Urinary bladder (tissue), 4 donors: ENCODE measurements around the gene RHBDL1. TPM values are rescaled to one million over a fixed set of nuclear protein-coding genes. Genes with fewer than 3 reads are reported as not detected.

ENCODE experiments used
- DNase-seq: peaks from one replicate; pipeline ENCODE4 v3.0.0-alpha.2; 2015; ENCODE audit errors: extremely low spot score
- H3K27ac ChIP-seq: one replicate; pipeline ENCODE4 v1.5.1; 2013; ENCODE audit warnings: low read depth, mild to moderate bottlenecking, moderate library complexity
- H3K36me3 ChIP-seq: one replicate; pipeline ENCODE4 v1.6.1; 2013; ENCODE audit warnings: mild to moderate bottlenecking, moderate library complexity; ENCODE audit not compliant: insufficient read depth
- H3K4me1 ChIP-seq: one replicate; pipeline ENCODE4 v1.6.1; 2013; ENCODE audit warnings: mild to moderate bottlenecking, moderate library complexity; ENCODE audit not compliant: insufficient read depth
- H3K4me3 ChIP-seq: one replicate; pipeline ENCODE4 v1.5.1; 2013; ENCODE audit warnings: low read depth, low read length
- WGBS: extraction: QIAGEN DNeasy Blood & Tissue Kit; methylation state at CpG from one replicate; pipeline ENCODE4 v1.1.7; 2013; 5-methylcytosine and 5-hydroxymethylcytosine counted together
- polyA plus RNA-seq: library from polyadenylated mRNA; stranded (reverse); fragments of 200-250 nt; gene quantifications from one replicate; pipeline ENCODE4 v1.2.3, GENCODE V29; 2013
- total RNA-seq: library from RNA; depleted of rRNA; stranded (reverse); fragments of >200 nt; gene quantifications from one replicate; pipeline ENCODE4 v1.2.3, GENCODE V29; 2014
- donor health status: healthy with polysubstance abuse.
- donor health status: healthy.

Gene RHBDL1
- total and polyA plus RNA-seq, 2 donors: 0.95 to 1.3 TPM

DNA sequence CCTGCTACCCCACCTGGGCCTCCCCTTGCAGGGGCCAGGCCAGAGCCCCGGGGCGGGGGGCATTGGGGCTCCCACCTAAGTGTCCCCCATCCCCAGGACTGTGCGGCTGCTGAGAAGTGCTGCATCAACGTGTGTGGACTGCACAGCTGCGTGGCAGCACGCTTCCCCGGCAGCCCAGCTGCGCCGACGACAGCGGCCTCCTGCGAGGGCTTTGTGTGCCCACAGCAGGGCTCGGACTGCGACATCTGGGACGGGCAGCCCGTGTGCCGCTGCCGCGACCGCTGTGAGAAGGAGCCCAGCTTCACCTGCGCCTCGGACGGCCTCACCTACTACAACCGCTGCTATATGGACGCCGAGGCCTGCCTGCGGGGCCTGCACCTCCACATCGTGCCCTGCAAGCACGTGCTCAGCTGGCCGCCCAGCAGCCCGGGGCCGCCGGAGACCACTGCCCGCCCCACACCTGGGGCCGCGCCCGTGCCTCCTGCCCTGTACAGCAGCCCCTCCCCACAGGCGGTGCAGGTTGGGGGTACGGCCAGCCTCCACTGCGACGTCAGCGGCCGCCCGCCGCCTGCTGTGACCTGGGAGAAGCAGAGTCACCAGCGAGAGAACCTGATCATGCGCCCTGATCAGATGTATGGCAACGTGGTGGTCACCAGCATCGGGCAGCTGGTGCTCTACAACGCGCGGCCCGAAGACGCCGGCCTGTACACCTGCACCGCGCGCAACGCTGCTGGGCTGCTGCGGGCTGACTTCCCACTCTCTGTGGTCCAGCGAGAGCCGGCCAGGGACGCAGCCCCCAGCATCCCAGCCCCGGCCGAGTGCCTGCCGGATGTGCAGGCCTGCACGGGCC lies 42.8 kb upstream of the RHBDL1 start:
- Histone ChIP-seq H3K27ac (no peak overlapping the region), H3K4me3 (no peak overlapping the region), H3K36me3 (no peaks in the 10 kb centered on the region), H3K4me1 (no peaks in the 10 kb centered on the region)
- WGBS: 94% methylated on average over 67 of the region's 67 CpGs
- no peak for DNase-seq

DNA sequence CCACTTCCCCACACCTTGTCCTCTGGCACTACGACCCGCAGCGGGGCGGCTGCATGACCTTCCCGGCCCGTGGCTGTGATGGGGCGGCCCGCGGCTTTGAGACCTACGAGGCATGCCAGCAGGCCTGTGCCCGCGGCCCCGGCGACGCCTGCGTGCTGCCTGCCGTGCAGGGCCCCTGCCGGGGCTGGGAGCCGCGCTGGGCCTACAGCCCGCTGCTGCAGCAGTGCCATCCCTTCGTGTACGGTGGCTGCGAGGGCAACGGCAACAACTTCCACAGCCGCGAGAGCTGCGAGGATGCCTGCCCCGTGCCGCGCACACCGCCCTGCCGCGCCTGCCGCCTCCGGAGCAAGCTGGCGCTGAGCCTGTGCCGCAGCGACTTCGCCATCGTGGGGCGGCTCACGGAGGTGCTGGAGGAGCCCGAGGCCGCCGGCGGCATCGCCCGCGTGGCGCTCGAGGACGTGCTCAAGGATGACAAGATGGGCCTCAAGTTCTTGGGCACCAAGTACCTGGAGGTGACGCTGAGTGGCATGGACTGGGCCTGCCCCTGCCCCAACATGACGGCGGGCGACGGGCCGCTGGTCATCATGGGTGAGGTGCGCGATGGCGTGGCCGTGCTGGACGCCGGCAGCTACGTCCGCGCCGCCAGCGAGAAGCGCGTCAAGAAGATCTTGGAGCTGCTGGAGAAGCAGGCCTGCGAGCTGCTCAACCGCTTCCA lies 42.0 kb upstream of the RHBDL1 start:
- no peaks in the 10 kb centered on the region for H3K4me1 ChIP-seq
- H3K4me3 ChIP-seq: no peak overlapping the region
- no peaks in the 10 kb centered on the region for H3K36me3 ChIP-seq
- H3K27ac ChIP-seq: no peak overlapping the region
- 97% methylated on average over 74 of the region's 74 CpGs for WGBS
- no peak for DNase-seq

DNA sequence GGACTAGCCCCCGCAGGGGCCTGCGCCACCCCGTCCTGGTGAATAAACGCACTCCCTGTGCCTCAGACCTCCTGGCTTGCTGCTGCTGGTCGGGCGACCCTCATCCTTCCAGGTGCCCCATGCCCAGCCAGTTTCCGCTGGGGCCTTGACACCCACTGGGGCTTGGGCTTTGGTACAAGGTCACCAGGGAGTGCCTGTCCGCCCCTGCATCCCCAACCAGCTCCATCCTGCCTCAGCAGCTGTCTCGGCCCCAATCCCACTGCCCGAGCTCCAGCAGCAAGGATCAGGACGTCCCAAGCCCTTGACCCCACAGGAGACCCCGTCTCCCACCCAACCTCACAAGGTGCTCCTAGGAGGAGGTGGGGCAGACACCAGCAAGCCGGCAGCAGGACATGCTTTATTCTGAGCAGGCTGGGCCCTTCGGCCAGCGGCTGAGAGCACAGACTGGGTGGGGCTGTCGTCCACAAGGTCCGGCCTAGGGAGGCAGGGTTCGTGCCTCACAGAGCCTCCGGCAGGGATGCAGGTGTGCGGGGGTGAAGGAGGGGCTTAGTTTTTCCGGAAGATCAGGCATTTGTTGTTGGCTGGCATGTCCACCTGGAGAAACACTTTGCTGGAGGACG lies 41.3 kb upstream of the RHBDL1 start:
- no peaks in the 10 kb centered on the region for H3K4me1 ChIP-seq
- WGBS: 91% methylated on average over 22 of the region's 22 CpGs

DNA sequence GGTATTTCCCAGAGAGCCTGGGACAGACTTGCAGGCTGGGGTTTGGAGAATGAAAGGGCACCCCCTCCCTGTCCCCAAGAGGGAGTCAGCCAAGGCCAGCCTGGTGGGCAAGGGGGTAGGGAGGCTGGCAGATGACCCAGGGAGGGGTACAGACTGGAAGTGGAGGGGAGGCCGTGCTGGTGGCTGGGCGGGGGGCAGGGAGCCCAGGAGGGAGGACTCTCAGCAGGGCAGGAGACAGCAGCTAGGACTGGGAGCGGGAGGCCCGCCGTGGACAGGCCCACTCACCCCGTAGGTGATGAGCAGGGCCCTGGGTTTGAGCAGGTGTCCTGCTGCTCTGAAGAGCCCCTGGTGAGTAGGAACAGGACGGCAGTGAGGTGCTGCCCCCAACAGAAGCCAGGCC lies 40.5 kb upstream of the RHBDL1 start:
- WGBS: 79% methylated on average over 7 of the region's 7 CpGs
- H3K4me3 ChIP-seq: no peak overlapping the region
- DNase-seq: no peak
- H3K27ac ChIP-seq: no peak overlapping the region
- no peaks in the 10 kb centered on the region for H3K4me1 ChIP-seq
- no peaks in the 10 kb centered on the region for H3K36me3 ChIP-seq

More for the DNA sequence above, 41.3 kb upstream of the RHBDL1 start:
- Histone ChIP-seq H3K27ac (no peak overlapping the region), H3K36me3 (no peaks in the 10 kb centered on the region), H3K4me3 (no peak overlapping the region)
- no peak for DNase-seq

DNA sequence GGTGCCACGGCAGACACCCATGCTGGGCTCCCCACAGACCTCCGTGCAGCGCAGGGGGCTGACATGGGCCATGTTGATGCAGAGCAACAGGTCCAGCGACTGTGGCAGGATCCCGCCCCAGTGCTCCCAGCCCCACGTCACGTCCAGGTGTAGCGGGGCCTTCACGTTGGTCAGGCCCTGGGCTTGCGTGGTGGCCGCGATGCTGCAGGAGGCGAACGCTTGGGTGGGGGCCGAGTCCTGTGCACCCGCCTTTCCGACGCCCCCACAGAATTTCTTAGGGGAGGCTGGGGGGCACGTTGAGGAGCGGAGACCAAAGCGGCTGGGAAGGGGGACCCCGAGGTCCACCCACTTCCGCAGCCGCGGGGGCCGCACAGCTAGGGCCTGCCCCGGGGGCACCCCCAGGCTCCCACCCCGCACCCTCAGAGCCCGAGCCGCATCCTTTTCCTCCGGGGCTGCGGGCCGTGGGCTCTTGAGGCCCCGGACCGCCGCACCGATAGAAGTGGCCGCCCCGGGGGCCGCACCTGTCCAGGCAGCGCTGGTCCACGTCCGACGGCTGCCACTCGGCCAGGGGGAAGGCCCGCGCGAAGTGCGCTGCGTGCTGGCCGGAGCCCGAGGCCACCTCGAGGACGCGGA lies 39.8 kb upstream of the RHBDL1 start:
- no peak for DNase-seq
- no peaks in the 10 kb centered on the region for H3K4me1 ChIP-seq
- H3K4me3 ChIP-seq: peak overlapping the region; percentile 89
- 4% methylated on average over 55 of the region's 55 CpGs for WGBS
- peak overlapping the region; percentile 30 for H3K27ac ChIP-seq
- no peaks in the 10 kb centered on the region for H3K36me3 ChIP-seq

DNA sequence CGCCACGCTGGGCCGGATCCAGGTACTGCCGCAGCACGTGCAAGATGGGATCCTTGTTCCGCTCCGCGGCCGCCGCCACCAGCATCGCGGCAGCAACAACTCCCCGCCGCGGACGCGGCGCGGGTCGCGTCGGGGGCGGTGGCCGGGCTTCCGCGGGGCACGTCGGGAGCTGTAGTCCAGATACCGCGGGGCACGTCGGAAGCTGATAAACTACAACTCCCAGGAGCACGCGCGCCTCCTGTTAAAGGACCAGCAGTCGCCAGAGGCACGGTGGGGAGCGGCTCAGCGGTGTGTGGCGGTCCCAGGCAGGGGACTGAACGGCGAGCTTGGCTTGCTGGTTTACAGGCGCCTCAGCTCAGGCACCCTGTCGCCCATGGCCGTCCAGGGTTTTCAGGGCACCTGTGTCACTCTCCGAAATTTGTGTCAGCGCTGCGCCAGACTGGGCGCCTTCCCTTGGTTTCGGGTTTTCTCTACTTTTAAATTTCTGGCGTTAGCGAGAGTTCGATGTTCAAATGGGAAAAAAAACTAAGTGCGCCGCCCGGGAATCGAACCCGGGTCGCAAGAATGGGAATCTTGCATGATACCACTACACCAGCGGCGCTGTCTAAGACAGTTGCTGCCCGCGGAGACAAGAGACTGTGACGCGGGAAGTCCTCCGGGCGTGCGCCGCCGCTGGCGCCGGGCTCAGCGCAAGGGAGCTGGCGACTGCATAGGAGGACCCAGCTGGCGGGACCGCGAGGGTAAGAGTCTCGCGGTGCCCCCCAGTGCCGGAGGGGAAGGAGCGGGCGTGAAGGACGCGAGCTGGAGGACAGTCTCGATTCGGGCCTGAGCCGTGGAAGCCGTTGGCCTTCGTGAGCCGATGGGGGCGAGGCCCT lies 39.0 kb upstream of the RHBDL1 start, which contains the start of gene METTL26:
METTL26 (minus strand) TSS at position 100 of the 875 bp plus-strand sequence; CDS start at position 85, 15 bp downstream.
- H3K4me1 ChIP-seq: peaks cover 3% of the 10 kb centered on the region
- H3K36me3 ChIP-seq: no peaks in the 10 kb centered on the region
- H3K27ac ChIP-seq: peak within 1 kb of the TSS; percentile 93
- peak within 1 kb of the TSS; percentile 89 for H3K4me3 ChIP-seq
- under 1% methylated on average over 91 of the region's 91 CpGs for WGBS
- DNase-seq: peak; percentile 83

DNA sequence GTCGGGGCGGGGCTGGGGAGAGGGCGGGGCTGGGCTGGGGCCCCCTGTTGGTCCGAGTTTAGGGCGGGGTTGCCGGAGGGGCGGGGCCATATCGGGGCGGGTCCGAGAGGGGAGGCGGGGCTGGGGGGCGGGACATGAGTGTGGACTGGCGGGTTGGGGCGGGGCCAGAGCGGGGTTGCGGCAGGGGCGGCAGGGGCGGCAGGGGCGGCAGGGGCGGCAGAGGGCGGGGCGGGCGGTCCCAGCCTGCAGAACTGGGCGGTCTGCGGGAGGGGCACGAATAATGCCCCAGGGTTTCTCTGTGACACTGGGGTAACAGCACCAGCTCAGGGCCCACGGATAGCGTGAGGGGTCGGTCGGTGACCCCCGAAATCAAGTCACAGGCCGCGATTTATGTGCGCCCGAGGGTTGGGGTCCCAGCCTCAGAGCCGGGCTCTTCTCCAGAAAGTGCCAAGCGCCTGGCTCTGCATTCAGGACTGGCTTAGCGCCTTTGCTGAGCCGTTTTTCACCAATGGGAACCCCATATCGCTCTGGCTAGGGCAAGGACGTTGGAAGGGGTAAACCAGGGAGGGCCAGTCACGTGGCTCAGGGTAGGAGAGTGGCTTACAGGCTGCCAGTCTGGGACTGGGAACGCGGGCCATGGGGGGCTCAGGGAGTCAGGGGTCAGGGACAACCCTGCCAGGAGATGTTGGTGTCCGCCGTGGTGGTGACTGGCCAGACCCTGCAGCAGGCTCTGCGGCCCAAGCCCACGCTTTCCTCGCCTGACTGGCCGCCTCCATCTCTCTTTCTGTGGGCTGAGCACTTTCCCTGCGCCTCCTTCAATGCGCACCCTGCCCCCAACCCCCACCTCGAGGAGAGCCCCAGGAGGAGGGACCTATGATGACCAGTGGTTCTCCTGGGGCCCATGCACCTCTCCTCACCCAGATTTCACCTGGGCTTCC lies 38.1 kb upstream of the RHBDL1 start:
- 17% methylated on average over 53 of the region's 53 CpGs for WGBS
- DNase-seq: no peak
- Histone ChIP-seq H3K4me3 (peak overlapping the region; percentile 89), H3K36me3 (no peaks in the 10 kb centered on the region), H3K27ac (no peak overlapping the region), H3K4me1 (peaks cover 3% of the 10 kb centered on the region)

DNA sequence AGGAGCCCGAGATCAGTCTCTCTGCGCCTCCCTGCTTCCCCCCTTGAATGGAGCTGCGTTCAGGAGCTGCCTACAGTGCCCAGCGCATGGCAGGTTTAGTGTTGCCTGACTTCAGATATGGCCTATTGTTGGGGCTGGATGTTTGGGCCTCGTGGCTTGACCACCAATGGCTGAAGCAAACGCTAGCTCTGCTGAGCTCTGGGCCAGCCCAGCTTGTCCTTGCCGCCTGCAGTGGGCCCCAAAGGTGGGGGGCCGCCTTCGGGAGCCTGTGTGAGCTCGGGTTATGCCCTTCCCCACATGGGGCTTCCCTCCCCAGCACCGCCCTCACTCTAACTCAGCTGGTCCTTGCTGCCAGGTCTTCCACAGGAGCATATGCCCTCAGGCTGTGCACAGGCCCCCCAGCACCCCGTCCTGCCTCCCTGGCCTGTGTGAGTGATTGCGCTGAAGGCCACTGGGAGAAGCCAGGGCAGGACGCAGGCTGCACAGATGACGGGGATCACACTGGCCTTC lies 37.4 kb upstream of the RHBDL1 start:
- 80% methylated on average over 15 of the region's 15 CpGs for WGBS
- no peaks in the 10 kb centered on the region for H3K36me3 ChIP-seq
- peaks cover 3% of the 10 kb centered on the region for H3K4me1 ChIP-seq
- H3K27ac ChIP-seq: no peak overlapping the region
- DNase-seq: no peak
- H3K4me3 ChIP-seq: no peak overlapping the region

DNA sequence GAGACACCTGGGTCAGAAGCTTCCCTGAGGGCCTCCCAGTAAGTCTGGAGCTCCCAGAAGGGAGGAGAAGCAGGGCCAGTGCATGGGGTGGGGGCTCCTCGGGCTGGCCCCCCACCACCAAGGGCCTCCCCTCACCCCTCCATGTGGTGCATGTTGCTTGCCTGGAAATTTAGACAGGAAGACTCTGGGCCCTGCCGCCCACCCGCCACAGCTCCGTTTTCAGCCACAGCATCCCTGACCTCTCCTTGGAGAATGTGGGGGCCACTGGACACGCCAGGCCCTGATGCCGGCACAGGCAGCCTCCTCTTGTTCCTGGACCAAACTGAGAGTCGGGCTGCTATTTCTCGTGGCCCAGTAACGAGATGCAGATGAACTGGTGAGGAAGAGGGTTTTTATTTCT lies 36.6 kb upstream of the RHBDL1 start:
- no peak for DNase-seq
- Histone ChIP-seq H3K4me3 (no peak overlapping the region), H3K36me3 (no peaks in the 10 kb centered on the region), H3K4me1 (peaks cover 3% of the 10 kb centered on the region), H3K27ac (no peak overlapping the region)
- 77% methylated on average over 9 of the region's 9 CpGs for WGBS

DNA sequence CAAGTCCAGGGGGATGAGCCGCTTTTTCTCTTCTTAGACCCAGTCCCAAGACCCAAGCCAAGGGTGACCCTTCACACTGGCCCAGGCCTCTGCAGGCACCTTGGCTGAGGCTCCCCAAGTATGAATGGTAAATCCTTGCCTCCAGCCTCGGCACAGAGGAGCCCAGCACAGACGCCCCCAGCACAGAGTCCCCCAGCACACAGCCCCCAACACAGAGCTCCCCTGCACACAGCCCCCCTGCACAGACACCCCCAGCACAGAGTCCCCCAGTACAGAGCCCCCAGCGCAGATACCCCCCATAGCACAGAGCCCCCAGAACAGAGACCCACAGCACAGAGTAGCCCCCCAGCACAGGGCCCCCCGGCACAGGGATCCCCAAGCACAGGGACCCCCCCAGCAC lies 34.9 kb upstream of the RHBDL1 start:
- WGBS: 88% methylated on average over 5 of the region's 5 CpGs
- no peak for DNase-seq
- Histone ChIP-seq H3K4me1 (peaks cover 3% of the 10 kb centered on the region), H3K4me3 (no peak overlapping the region), H3K27ac (no peak overlapping the region), H3K36me3 (no peaks in the 10 kb centered on the region)

DNA sequence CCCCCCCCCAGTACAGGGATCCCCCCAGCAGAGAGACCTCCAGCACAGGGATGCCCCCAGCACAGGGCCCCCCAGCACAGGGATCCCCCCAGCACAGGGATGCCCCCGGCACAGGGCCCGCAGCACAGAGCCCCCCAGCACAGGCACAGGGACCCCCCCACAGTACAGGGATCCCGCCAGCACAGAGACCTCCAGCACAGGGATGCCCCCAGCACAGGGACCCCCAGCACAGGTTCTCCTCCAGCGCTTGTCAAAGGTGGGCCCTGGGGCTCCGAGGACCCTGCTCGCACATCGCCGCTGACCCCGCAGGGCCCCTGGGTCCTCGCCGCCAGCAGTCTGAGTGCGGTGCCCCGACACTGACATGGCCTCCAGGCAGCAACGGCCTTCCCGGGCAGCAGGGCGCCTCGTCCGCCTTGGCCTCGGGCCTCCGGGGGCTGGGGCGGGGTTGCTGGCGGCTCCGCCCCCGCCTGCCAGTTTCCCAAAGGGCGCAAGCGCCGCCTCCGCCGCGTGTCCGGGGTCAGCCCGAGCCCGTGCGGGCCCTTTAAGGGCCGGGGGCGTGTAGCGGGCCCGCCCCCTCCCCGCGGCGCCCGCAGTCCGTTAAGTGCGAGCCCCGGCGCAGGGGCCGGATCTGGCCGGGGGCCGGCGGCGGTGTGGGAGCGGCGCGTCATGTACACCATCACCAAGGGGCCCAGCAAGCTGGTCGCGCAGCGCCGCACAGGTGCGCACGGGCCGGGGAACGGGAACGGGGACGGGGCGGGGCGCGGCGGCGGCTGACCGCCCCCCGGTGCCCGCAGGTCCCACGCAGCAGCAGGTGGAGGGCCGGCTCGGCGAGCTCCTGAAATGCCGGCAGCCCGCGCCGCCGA lies 33.9 kb upstream of the RHBDL1 start, which contains the start of gene MCRIP2:
MCRIP2 (plus strand) TSS at position 503 of the 863 bp plus-strand sequence; CDS start at position 667, 164 bp downstream.
- Histone ChIP-seq H3K4me3 (peak within 1 kb of the TSS; percentile 83), H3K36me3 (no peaks in the 10 kb centered on the region), H3K4me1 (peaks cover 3% of the 10 kb centered on the region), H3K27ac (peak within 1 kb of the TSS; percentile 78)
- 1% methylated on average over 81 of the region's 81 CpGs for WGBS
- DNase-seq: no peak
